Vagina (tissue), 2 donors: ENCODE data around the gene RFX4.

ENCODE experiments used
- POLR2A ChIP-seq, 2 donors: fragments of 450-650 bp; IDR thresholded peaks; one replicate each; pipeline ENCODE4 v1.6.1; 2017; ENCODE audit warnings: antibody characterized with exemption in 2 of 2, mild to moderate bottlenecking in 2 of 2, moderate library complexity in 2 of 2
- TF ChIP-seq, protein P1 (sequence below), 3 experiments: fragments of 450-650 bp in 2 of 3; fragments of 200-600 bp in 1 of 3; sonication (generic) in 1 of 3; IDR thresholded peaks; one replicate each; pipeline ENCODE4 v1.5.1; 2017 to 2019; ENCODE audit warnings: antibody characterized with exemption in 3 of 3, mild to moderate bottlenecking in 2 of 3, moderate library complexity in 2 of 3

DNA sequence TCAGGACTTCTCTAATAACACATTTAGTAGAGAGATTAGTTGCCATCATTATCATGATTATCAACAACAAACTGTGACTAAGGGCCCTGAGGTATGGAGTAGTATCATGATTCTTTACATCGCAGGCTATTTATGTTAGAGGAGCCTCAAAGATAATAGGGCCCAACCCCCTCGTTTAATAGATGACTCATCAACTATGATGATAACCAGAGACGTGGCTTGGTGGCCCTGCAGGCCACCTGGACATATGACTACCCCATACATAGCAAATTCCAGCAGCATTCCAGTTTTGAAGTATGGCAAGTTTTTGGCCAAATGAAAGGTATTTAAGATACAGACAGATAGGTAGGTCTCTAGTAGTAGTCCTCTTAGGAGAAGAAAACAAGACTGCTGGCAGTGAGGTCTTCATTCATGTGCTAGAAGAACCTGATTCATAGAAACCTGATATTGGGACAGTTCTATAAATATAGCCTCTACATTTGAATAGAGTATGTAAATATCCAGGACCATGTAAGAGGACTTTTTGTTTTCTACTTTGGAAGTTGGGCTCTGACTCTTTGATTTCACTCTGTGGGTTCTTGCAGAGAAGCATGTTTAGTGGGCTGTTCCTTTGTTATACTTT, 197.3 kb downstream of the RFX4 start:
- TF ChIP-seq, protein P1, sequence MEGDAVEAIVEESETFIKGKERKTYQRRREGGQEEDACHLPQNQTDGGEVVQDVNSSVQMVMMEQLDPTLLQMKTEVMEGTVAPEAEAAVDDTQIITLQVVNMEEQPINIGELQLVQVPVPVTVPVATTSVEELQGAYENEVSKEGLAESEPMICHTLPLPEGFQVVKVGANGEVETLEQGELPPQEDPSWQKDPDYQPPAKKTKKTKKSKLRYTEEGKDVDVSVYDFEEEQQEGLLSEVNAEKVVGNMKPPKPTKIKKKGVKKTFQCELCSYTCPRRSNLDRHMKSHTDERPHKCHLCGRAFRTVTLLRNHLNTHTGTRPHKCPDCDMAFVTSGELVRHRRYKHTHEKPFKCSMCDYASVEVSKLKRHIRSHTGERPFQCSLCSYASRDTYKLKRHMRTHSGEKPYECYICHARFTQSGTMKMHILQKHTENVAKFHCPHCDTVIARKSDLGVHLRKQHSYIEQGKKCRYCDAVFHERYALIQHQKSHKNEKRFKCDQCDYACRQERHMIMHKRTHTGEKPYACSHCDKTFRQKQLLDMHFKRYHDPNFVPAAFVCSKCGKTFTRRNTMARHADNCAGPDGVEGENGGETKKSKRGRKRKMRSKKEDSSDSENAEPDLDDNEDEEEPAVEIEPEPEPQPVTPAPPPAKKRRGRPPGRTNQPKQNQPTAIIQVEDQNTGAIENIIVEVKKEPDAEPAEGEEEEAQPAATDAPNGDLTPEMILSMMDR (IDR thresholded peaks at IDR 0.05), result no peak
- TF ChIP-seq POLR2A (IDR thresholded peaks at IDR 0.05), result no peak
